ENCODE results near the gene GRPEL1.

The GRPEL1 gene

DNA sequence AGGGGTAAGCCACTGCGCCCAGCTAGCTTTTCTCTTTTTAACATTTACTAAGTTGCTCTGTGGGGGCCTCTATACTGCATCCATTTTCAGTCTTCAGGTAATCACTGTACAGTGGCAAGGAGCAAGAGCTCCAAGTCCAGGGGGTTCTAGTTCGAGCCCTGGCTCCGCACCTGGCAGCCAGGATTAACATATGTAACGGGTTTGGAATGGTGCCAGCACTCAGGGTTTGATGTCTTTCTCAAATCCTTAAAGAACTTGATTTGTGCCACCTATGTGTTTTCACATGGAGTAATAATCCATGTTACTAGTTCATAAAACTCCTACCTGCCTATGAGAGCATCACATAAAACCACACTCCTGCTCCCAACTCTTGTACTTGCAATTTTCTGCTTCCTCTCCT, 4.5 kb downstream of the GRPEL1 start:
- Histone ChIP-seq H3K9ac (ENCODE audit: low read depth, low read length) (no peak overlapping the region), H3K36me3 (ENCODE audit: insufficient read depth, low read length) (peaks cover 15% of the 10 kb centered on the region), H3K4me1 (ENCODE audit: insufficient read depth, low read length) (no peaks in the 10 kb centered on the region), H3K9me3 (ENCODE audit: control insufficient read depth, insufficient read depth, low read length) (no peaks in the 10 kb centered on the region; the same call in 1 of the 2 replicates)

DNA sequence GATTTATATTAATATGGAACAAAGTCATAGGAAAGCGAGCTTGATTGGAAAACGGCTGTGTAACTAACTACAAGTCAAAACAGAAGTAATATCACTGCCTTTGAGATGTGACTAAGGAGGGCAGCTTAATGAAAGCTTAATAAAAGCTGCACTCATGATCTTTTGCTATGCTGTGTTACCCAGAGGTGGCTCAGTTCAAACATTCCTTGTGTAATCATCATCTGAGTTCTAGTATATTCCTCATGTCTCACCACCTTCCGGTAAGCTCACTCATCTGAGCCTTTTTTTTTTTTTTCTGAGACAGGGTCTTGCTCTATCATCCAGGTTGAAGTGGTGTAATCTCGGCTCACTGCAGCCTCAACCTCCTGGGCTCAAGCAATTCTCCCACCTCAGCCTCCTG, 5.0 kb downstream of the GRPEL1 start:
- no peaks in the 10 kb centered on the region; the same call in 1 of the 2 replicates for H3K9me3 ChIP-seq (ENCODE audit: control insufficient read depth, insufficient read depth, low read length)
- no peak overlapping the region for H3K9ac ChIP-seq (ENCODE audit: low read depth, low read length)
- no peaks in the 10 kb centered on the region for H3K4me1 ChIP-seq (ENCODE audit: insufficient read depth, low read length)
- H3K36me3 ChIP-seq (ENCODE audit: insufficient read depth, low read length): peaks cover 15% of the 10 kb centered on the region

DNA sequence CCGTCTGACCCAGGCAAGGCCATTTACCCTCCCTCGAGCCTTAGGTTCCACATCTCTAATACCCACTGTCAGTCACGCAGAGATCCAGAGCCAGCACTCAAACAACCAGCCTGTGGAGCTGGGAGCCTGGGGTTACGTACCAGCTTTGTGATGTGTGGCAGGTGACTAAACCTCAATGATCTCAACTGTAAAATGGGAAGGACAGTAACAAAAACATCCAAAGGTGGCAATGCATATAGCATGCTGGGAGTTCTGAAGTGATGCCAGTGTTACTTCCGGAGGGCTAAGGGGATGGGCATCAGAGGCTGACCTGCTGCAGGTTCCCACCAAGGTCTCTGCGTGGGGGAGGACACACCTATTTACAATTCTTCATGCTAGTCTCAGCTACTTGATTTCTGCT, 6.0 kb downstream of the GRPEL1 start:
- Histone ChIP-seq H3K9ac (ENCODE audit: low read depth, low read length) (no peak overlapping the region), H3K4me1 (ENCODE audit: insufficient read depth, low read length) (no peaks in the 10 kb centered on the region), H3K9me3 (ENCODE audit: control insufficient read depth, insufficient read depth, low read length) (no peaks in the 10 kb centered on the region), H3K36me3 (ENCODE audit: insufficient read depth, low read length) (peaks cover 15% of the 10 kb centered on the region)

DNA sequence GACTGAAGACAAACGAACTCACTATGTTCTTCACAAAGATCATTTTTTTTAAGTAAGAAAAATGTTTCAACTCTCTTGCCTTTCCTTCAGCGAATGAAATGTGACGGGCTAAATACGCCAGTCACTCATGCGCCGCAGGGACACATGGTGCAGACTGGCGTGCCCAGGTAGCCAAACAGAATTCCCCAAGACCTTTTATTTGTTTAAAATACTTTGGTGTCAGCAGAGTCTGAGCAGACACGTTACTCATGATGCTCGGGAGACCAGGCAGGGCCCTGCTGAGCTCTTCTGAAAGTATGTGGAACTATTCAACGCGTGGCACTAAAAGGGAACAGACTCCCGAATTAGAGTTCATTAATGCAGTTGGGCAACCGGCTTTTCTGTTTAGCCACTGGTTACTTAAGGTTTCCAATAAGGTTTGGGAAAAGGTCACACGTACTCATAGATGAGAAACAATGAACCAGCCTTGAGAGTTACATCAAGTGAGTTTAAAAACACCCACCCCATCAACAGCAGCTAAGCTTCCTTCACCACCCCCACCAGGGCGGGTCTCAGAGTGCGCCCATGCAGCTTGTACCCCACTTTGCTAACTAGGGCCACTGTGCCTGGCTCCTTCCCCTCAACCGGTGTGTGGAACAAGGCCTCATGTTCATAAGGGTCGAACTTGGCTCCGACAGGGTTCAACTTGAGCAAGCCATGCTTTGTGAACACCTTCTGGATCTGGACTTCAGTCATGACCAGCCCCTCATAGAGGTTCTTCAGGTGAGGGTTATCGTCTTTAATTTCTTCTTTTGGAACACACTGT, 7.3 kb downstream of the GRPEL1 start:
- Histone ChIP-seq H3K36me3 (ENCODE audit: insufficient read depth, low read length) (peaks cover 15% of the 10 kb centered on the region), H3K9me3 (ENCODE audit: control insufficient read depth, insufficient read depth, low read length) (no peaks in the 10 kb centered on the region), H3K4me1 (ENCODE audit: insufficient read depth, low read length) (no peaks in the 10 kb centered on the region), H3K9ac (ENCODE audit: low read depth, low read length) (no peak overlapping the region)

DNA sequence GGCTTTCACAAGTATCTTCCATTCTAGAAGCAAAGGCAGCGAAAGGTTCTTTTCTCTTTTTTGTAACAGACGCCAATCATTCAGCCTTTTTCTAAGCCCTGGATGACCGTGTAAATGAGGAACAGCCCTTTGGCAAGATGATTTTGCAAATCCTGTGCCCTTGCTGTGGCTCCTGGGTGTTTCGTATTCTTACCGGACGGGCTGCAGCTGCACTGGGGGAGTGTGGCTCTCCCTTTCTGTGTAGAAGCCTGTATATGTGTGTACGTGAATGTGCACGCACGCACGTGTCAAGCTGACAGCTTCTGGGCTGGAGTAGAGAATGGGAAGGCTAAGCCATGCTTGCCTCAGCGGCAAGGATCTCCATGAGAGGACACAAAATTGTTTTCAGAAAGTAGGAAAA, 8.2 kb downstream of the GRPEL1 start:
- Histone ChIP-seq H3K9me3 (ENCODE audit: control insufficient read depth, insufficient read depth, low read length) (no peaks in the 10 kb centered on the region), H3K4me1 (ENCODE audit: insufficient read depth, low read length) (no peaks in the 10 kb centered on the region), H3K9ac (ENCODE audit: low read depth, low read length) (no peak overlapping the region), H3K36me3 (ENCODE audit: insufficient read depth, low read length) (peaks cover 15% of the 10 kb centered on the region)

DNA sequence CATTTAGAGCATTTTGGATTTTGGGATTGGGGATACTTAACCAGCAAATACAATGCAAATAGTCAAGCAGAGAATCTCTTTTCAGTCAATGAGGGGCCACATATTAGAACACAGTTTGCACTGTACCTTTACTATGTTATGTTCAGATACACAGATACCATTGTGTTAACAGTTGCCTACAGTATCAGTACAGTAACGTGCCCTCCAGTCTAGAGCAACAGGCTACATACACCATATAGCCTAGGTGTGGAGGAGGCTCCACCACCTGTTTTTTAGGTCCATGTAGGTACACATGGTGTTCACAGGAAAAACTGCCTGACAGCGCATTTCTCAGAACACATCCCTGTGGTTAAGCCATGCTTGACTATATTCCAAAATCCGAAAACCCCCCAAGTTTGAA, 9.1 kb downstream of the GRPEL1 start:
- no peaks in the 10 kb centered on the region for H3K4me1 ChIP-seq (ENCODE audit: insufficient read depth, low read length)
- peaks cover 15% of the 10 kb centered on the region for H3K36me3 ChIP-seq (ENCODE audit: insufficient read depth, low read length)
- no peaks in the 10 kb centered on the region for H3K9me3 ChIP-seq (ENCODE audit: control insufficient read depth, insufficient read depth, low read length)

DNA sequence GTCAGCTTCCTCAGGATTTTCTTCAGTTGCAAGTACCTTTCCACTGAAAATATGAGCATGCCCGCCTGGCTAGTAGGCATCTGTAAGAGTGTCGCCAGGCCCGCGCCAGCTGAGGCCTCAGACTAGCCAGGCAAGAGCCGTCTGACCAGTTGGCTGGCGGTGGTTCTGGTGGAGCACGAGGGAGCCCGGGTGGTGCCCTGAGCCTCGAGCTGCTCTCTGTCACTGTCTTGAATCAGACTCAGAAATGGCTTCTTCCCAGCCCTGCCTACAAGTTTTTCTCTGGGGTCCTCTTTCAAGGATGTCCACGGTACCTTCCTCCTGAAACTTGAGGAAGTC, 11.9 kb downstream of the GRPEL1 start:
- H3K4me1 ChIP-seq (ENCODE audit: insufficient read depth, low read length): no peaks in the 10 kb centered on the region
- H3K36me3 ChIP-seq (ENCODE audit: insufficient read depth, low read length): peaks cover 3% of the 10 kb centered on the region; the same call in 1 of the 2 replicates
- H3K9ac ChIP-seq (ENCODE audit: low read depth, low read length): no peak overlapping the region
- no peaks in the 10 kb centered on the region for H3K9me3 ChIP-seq (ENCODE audit: control insufficient read depth, insufficient read depth, low read length)

More for the DNA sequence above, 9.1 kb downstream of the GRPEL1 start:
- H3K9ac ChIP-seq (ENCODE audit: low read depth, low read length): no peak overlapping the region

DNA sequence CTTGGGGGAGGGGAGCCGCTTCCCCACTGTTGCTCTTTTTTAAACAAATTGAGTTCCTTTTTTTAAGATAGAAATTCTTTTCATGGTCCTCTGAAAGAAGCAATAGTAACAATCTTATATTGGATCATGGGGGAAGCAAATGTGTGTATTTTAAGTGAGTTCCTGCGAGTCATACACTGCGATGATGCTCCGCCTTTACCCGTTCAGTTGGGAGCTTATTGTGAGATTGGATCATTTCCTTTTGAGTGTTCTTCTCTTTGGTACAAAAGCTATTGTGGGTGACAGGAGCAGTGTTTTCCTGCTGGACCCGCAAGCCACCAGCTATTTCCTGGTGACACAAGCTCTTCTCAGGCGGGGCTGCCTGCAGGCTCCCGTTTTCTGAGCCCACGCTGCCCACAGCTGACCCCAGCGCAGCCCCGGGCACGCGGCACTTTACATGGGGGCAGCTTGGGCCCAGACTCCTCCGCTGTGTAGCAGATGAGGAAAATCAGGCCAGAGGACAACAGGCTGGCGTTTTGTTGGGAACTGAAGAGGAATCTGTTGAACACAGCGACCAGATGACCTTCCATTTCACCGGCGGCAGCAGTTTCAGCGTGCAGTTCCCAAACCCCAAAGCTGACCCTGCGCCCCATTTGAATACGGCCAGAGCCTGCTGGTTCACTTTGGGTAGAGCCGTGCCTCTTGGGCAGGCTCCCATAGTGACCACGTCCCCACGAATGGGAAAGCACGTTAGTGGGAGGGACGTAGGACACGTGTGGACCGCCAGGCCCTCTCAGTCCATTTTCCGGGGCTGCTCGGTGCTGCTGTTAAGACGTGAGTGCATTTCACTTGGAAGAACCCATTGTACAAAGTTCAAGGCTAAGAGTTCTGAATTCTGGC, 12.5 kb downstream of the GRPEL1 start:
- H3K9me3 ChIP-seq (ENCODE audit: control insufficient read depth, insufficient read depth, low read length): no peaks in the 10 kb centered on the region
- H3K9ac ChIP-seq (ENCODE audit: low read depth, low read length): no peak overlapping the region
- H3K4me1 ChIP-seq (ENCODE audit: insufficient read depth, low read length): no peaks in the 10 kb centered on the region
- no peaks in the 10 kb centered on the region; the same call in 1 of the 2 replicates for H3K36me3 ChIP-seq (ENCODE audit: insufficient read depth, low read length)

DNA sequence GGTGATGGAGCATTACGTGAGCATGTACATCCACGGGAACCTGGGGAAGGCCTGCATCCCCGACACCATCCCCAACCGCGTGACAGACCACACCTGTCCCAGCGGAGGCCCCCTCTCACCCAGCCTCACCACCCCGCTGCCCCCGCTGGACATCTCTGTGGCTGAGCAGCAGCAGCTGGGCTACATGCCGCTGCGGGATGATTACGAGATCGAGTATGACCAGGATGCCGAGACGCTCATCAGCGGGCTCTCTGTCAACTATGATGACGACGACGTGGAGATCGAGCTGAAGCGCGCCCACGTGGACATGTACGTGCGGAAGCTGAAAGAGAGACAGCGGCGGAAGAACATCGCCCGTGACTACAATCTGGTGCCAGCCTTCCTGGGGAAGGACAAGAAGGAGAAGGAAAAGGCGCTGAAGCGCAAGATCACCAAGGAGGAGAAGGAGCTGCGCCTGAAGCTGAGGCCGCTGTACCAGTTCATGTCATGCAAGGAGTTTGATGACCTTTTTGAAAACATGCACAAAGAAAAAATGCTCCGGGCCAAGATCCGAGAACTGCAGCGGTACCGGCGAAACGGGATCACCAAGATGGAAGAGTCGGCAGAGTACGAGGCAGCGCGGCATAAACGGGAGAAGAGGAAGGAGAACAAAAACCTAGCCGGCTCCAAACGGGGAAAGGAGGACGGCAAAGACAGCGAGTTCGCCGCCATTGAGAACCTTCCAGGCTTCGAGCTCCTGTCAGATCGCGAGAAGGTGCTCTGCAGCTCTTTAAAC, 13.6 kb downstream of the GRPEL1 start:
- Histone ChIP-seq H3K9ac (ENCODE audit: low read depth, low read length) (no peak overlapping the region), H3K9me3 (ENCODE audit: control insufficient read depth, insufficient read depth, low read length) (no peaks in the 10 kb centered on the region), H3K4me1 (ENCODE audit: insufficient read depth, low read length) (no peaks in the 10 kb centered on the region), H3K36me3 (ENCODE audit: insufficient read depth, low read length) (no peaks in the 10 kb centered on the region; the same call in 1 of the 2 replicates)

DNA sequence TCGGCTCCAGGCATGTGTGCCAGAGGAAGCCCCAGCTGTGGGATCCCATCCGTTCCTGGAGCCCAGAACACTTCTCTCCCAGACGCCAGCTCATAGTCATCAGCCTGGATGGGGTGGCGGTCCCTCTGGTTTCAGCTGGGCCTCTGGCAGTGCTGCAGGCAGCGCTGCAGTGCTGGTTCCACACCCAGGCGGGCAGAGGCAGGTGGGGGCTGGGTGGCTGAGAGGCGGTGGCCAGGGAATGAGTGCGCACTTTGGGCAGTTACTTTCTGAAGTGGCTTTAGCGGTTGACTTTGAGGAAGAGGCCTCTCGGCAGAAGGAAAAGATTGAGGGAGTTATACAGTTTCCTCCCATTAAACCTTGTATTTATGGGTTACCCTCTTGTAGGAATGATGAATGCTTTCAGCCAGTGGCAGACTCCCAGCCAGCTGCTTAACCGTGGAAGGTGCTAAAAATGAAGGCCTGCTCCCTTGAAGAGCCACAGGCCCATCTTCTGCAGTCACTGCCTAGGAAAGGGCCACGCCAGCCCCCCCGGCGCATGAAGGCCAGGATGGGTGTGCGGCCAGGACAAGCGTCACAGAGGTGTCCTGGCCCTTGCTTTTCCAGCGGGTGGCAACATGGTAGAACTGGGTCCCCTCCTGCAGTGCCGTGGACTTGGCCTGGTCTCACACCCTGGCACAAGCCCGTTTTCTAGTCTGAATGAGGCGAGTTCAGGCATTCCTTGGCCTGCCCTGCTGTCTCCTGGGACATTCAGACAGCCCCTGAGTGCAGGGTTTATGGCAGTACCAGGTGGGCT, 14.7 kb downstream of the GRPEL1 start:
- Histone ChIP-seq H3K9ac (ENCODE audit: low read depth, low read length) (no peak overlapping the region), H3K9me3 (ENCODE audit: control insufficient read depth, insufficient read depth, low read length) (no peaks in the 10 kb centered on the region), H3K4me1 (ENCODE audit: insufficient read depth, low read length) (no peaks in the 10 kb centered on the region), H3K36me3 (ENCODE audit: insufficient read depth, low read length) (no peaks in the 10 kb centered on the region; the same call in 1 of the 2 replicates)

DNA sequence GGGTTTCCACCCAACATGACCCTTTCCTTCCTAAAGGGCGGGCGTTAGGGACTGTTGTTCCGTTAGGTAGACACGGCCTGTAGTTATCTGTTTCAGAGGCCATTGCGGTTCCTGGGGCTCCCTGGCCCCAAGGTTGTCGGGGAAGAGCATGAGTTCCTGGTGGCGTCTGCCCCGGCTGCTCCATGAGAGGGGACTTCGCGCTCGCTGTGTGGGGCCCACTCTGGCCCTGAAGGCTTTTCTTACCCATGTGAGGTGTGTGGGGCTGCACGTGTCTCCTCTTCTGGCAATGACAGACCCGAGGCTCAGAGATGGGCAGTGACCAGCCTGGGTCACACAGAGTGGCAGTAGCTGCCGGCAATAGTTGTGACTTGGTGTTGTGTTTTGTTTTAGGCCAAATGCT, 15.6 kb downstream of the GRPEL1 start:
- H3K36me3 ChIP-seq (ENCODE audit: insufficient read depth, low read length): no peaks in the 10 kb centered on the region; the same call in 1 of the 2 replicates
- H3K9ac ChIP-seq (ENCODE audit: low read depth, low read length): no peak overlapping the region
- no peaks in the 10 kb centered on the region for H3K4me1 ChIP-seq (ENCODE audit: insufficient read depth, low read length)
- H3K9me3 ChIP-seq (ENCODE audit: control insufficient read depth, insufficient read depth, low read length): no peaks in the 10 kb centered on the region

DNA sequence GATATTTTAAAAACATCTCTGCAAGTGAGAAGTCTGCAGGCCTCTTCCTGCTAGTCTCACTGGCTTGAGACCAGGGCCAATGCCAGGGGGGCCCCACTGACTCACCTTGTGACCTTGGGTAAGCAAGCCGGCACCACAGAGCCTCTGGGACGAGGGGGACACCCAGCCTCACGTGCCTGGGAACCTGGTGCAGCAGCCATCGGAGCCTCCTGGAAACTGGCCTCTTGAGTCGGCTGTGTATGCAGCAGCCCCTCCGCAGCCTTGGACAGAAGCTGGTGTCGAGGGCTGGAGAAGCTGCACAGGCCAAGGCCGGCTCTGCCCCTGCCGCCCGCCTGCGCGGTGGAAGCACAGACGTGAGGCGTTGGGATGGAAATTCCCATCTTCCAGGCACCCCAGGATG, 16.0 kb downstream of the GRPEL1 start:
- no peak overlapping the region for H3K9ac ChIP-seq (ENCODE audit: low read depth, low read length)
- H3K36me3 ChIP-seq (ENCODE audit: insufficient read depth, low read length): no peaks in the 10 kb centered on the region; the same call in 1 of the 2 replicates
- H3K4me1 ChIP-seq (ENCODE audit: insufficient read depth, low read length): no peaks in the 10 kb centered on the region
- H3K9me3 ChIP-seq (ENCODE audit: control insufficient read depth, insufficient read depth, low read length): no peaks in the 10 kb centered on the region

DNA sequence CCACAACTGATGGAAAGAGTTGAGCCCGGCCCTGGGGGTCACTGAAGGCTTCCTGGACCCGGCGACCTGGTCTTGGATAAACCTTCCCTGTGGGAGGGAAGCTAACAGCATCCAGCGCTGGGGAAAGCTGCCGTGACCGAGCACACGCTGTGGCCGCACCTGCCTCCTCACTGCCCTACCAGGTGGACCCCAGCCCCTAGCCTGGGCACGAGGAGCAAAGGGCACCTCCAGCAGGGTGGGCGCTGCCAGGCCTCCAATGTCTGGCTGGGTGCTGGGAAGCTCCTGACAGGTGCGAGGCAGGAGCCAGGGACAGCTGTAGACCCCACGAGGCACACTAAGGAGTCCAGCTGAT, 16.7 kb downstream of the GRPEL1 start:
- no peaks in the 10 kb centered on the region for H3K4me1 ChIP-seq (ENCODE audit: insufficient read depth, low read length)
- H3K36me3 ChIP-seq (ENCODE audit: insufficient read depth, low read length): no peaks in the 10 kb centered on the region
- H3K9me3 ChIP-seq (ENCODE audit: control insufficient read depth, insufficient read depth, low read length): no peaks in the 10 kb centered on the region
- H3K9ac ChIP-seq (ENCODE audit: low read depth, low read length): no peak overlapping the region

Data from ES-I3 (cell line).